HepG2 (cell line): Measurements from ENCODE around the gene PPOX. TPM values are rescaled to one million over a fixed set of nuclear protein-coding genes. Genes with fewer than 3 reads are reported as not detected.
A peak's percentile ranks its signal among the peaks of the same experiment; 100 is the strongest.

Source experiments
- CHD2 ChIP-seq: IDR thresholded peaks from 2 replicates; pipeline ENCODE4 v1.6.1; 2011; ENCODE audit warnings: low read depth, low read length, improper control_type of control experiment
- ELF1 ChIP-seq: sonication (generic); formaldehyde crosslinking; IDR thresholded peaks from 2 replicates; pipeline ENCODE4 v1.4.0; 2020; ENCODE audit warnings: missing genetic modification reagents
- EP300 ChIP-seq, 3 experiments: sonication (generic) in 1 of 3; formaldehyde crosslinking in 1 of 3; IDR thresholded peaks; 2 replicates each; pipeline versions ENCODE4 v1.5.1 to v1.6.1; 2011 to 2020; ENCODE audit warnings: low read depth in 2 of 3, low read length in 2 of 3, borderline replicate concordance in 1 of 3, improper control_type of control experiment in 1 of 3, mild to moderate bottlenecking in 1 of 3, missing genetic modification reagents in 1 of 3, moderate library complexity in 1 of 3
- FOXK2 ChIP-seq: fragments of 450-650 bp; IDR thresholded peaks from 2 replicates; pipeline ENCODE4 v1.6.1; 2016
- MYC ChIP-seq: sonication (generic); formaldehyde crosslinking; IDR thresholded peaks from 2 replicates; pipeline ENCODE4 v1.9.0; 2021; ENCODE audit warnings: missing genetic modification reagents, borderline replicate concordance
- MYNN ChIP-seq: sonication (generic); formaldehyde crosslinking; IDR thresholded peaks from 2 replicates; pipeline ENCODE4 v1.4.0; 2020; ENCODE audit warnings: mild to moderate bottlenecking, low read depth, missing genetic modification reagents
- RCOR2 ChIP-seq: IDR thresholded peaks from 2 replicates; pipeline ENCODE4 v1.6.1; 2016; ENCODE audit warnings: missing biosample characterization, missing genetic modification reagents
- SAP130 ChIP-seq: IDR thresholded peaks from 2 replicates; pipeline ENCODE4 v1.6.1; 2016; ENCODE audit warnings: low read depth
- SMARCC2 ChIP-seq: fragments of 450-650 bp; IDR thresholded peaks from 2 replicates; pipeline ENCODE4 v1.6.1; 2017; ENCODE audit warnings: antibody characterized with exemption, mild to moderate bottlenecking
- SPEN ChIP-seq: sonication (generic); formaldehyde crosslinking; IDR thresholded peaks from 2 replicates; pipeline ENCODE4 v1.5.1; 2020; ENCODE audit warnings: low read depth, mild to moderate bottlenecking, missing genetic modification reagents
- ZNF205 ChIP-seq: IDR thresholded peaks from 2 replicates; pipeline ENCODE4 v1.6.1; 2018; ENCODE audit warnings: missing biosample characterization, missing genetic modification reagents
- ZNF264 ChIP-seq: sonication (generic); formaldehyde crosslinking; IDR thresholded peaks from 2 replicates; pipeline ENCODE4 v1.4.0; 2020; ENCODE audit warnings: missing genetic modification reagents
- polyA plus RNA-seq, 8 experiments: library from polyadenylated mRNA; depleted of rRNA in 3 of 8; stranded (reverse) in 7 of 8; unstranded in 1 of 8; fragments of >200 nt; fragmentation: Illumina TruSeq in 4 of 8; extraction: Trizol in 4 of 8; gene quantifications; 2 replicates each; pipeline versions ENCODE4 v1.2.1 to v1.2.3, GENCODE V29; 2011 to 2016; ENCODE audit warnings: low read depth in 4 of 8, missing spikeins in 1 of 8, mixed read lengths in 1 of 8; ENCODE audit not compliant: insufficient read depth in 1 of 8
- total RNA-seq, 5 experiments: library from RNA; depleted of rRNA; stranded (reverse); fragments of >200 nt; fragmentation: Illumina TruSeq; extraction: Trizol; gene quantifications; 2 replicates each; pipeline ENCODE4 v1.2.3, GENCODE V29; 2016; ENCODE audit warnings: low read depth in 1 of 5
- TF ChIP-seq, protein P1 (sequence below): sonication (generic); formaldehyde crosslinking; IDR thresholded peaks from 2 replicates; pipeline ENCODE4 v1.4.0; 2020; ENCODE audit warnings: missing genetic modification reagents
- TF ChIP-seq, protein P2 (sequence below): sonication (generic); formaldehyde crosslinking; IDR thresholded peaks from 2 replicates; pipeline ENCODE4 v1.5.1; 2020; ENCODE audit warnings: missing genetic modification reagents, mild to moderate bottlenecking, borderline replicate concordance
- TF ChIP-seq, protein P3 (sequence below): sonication (generic); formaldehyde crosslinking; conservative IDR thresholded peaks from 2 replicates; pipeline ENCODE4 v1.8.0; 2022; ENCODE audit warnings: mild to moderate bottlenecking, moderate library complexity, missing genetic modification reagents
- TF ChIP-seq, protein P4 (sequence below): sonication (generic); formaldehyde crosslinking; IDR thresholded peaks from 2 replicates; pipeline ENCODE4 v1.4.0; 2020; ENCODE audit warnings: missing genetic modification reagents

PPOX gene
- total and polyA plus RNA-seq, 2 of the 13 experiments (the other 11 are each of a cell fraction or from before 2014, with no cell fraction given): 15.5 to 27.7 TPM

- TF ChIP-seq ELF1 (CRISPR knock-in tag) (peak; percentile 81), EP300 (IDR thresholded peaks at IDR 0.05; ENCODE audit: low read depth in 2 of 2, low read length in 2 of 2) (peak in 1 of 2 experiments; percentile 94; a peak in 2 of 4 replicates), EP300 (CRISPR knock-in tag; IDR thresholded peaks at IDR 0.05; ENCODE audit: borderline replicate concordance) (peak; percentile 78), SMARCC2 (no peak), CHD2 (0 out of 2 replicates have a peak, but pooled peaks have one; percentile 41), ZNF264 (0 out of 2 replicates have a peak, but pooled peaks have one; percentile 33), SPEN (CRISPR knock-in tag) (peak; percentile 59; the same call in 1 of the 2 replicates), ZNF205 (CRISPR knock-in tag) (peak; percentile 12; the same call in 1 of the 2 replicates), MYNN (no peak), SAP130 (CRISPR knock-in tag) (peak; percentile 72), RCOR2 (CRISPR knock-in tag) (0 out of 2 replicates have a peak, but pooled peaks have one; percentile 16), FOXK2 (peak; percentile 18; the same call in 1 of the 2 replicates), MYC (CRISPR knock-in tag) (peak; percentile 80)
- TF ChIP-seq, protein P1, sequence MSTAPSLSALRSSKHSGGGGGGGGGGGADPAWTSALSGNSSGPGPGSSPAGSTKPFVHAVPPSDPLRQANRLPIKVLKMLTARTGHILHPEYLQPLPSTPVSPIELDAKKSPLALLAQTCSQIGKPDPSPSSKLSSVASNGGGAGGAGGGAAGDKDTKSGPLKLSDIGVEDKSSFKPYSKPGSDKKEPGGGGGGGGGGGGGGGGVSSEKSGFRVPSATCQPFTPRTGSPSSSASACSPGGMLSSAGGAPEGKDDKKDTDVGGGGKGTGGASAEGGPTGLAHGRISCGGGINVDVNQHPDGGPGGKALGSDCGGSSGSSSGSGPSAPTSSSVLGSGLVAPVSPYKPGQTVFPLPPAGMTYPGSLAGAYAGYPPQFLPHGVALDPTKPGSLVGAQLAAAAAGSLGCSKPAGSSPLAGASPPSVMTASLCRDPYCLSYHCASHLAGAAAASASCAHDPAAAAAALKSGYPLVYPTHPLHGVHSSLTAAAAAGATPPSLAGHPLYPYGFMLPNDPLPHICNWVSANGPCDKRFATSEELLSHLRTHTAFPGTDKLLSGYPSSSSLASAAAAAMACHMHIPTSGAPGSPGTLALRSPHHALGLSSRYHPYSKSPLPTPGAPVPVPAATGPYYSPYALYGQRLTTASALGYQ: peak; percentile 57; the same call in 1 of the 2 replicates
- TF ChIP-seq, protein P2, sequence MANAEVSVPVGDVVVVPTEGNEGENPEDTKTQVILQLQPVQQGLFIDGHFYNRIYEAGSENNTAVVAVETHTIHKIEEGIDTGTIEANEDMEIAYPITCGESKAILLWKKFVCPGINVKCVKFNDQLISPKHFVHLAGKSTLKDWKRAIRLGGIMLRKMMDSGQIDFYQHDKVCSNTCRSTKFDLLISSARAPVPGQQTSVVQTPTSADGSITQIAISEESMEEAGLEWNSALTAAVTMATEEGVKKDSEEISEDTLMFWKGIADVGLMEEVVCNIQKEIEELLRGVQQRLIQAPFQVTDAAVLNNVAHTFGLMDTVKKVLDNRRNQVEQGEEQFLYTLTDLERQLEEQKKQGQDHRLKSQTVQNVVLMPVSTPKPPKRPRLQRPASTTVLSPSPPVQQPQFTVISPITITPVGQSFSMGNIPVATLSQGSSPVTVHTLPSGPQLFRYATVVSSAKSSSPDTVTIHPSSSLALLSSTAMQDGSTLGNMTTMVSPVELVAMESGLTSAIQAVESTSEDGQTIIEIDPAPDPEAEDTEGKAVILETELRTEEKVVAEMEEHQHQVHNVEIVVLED (CRISPR knock-in tag): peak; percentile 49; the same call in 1 of the 2 replicates
- TF ChIP-seq, protein P3, sequence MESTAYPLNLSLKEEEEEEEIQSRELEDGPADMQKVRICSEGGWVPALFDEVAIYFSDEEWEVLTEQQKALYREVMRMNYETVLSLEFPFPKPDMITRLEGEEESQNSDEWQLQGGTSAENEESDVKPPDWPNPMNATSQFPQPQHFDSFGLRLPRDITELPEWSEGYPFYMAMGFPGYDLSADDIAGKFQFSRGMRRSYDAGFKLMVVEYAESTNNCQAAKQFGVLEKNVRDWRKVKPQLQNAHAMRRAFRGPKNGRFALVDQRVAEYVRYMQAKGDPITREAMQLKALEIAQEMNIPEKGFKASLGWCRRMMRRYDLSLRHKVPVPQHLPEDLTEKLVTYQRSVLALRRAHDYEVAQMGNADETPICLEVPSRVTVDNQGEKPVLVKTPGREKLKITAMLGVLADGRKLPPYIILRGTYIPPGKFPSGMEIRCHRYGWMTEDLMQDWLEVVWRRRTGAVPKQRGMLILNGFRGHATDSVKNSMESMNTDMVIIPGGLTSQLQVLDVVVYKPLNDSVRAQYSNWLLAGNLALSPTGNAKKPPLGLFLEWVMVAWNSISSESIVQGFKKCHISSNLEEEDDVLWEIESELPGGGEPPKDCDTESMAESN (CRISPR knock-in tag): peak; percentile 64; the same call in 1 of the 2 replicates
- TF ChIP-seq, protein P4, sequence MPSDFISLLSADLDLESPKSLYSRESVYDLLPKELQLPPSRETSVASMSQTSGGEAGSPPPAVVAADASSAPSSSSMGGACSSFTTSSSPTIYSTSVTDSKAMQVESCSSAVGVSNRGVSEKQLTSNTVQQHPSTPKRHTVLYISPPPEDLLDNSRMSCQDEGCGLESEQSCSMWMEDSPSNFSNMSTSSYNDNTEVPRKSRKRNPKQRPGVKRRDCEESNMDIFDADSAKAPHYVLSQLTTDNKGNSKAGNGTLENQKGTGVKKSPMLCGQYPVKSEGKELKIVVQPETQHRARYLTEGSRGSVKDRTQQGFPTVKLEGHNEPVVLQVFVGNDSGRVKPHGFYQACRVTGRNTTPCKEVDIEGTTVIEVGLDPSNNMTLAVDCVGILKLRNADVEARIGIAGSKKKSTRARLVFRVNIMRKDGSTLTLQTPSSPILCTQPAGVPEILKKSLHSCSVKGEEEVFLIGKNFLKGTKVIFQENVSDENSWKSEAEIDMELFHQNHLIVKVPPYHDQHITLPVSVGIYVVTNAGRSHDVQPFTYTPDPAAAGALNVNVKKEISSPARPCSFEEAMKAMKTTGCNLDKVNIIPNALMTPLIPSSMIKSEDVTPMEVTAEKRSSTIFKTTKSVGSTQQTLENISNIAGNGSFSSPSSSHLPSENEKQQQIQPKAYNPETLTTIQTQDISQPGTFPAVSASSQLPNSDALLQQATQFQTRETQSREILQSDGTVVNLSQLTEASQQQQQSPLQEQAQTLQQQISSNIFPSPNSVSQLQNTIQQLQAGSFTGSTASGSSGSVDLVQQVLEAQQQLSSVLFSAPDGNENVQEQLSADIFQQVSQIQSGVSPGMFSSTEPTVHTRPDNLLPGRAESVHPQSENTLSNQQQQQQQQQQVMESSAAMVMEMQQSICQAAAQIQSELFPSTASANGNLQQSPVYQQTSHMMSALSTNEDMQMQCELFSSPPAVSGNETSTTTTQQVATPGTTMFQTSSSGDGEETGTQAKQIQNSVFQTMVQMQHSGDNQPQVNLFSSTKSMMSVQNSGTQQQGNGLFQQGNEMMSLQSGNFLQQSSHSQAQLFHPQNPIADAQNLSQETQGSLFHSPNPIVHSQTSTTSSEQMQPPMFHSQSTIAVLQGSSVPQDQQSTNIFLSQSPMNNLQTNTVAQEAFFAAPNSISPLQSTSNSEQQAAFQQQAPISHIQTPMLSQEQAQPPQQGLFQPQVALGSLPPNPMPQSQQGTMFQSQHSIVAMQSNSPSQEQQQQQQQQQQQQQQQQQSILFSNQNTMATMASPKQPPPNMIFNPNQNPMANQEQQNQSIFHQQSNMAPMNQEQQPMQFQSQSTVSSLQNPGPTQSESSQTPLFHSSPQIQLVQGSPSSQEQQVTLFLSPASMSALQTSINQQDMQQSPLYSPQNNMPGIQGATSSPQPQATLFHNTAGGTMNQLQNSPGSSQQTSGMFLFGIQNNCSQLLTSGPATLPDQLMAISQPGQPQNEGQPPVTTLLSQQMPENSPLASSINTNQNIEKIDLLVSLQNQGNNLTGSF (CRISPR knock-in tag): no peak
Observed at GRCh38 chr1:161218301-161219077, 52.3 kb downstream of the PPOX start (continued).
